GM19455 (cell line): Measurements from ENCODE around the gene RAD51B.

Experiments used
- ATAC-seq: cut with Tn5 transposase; IDR thresholded peaks from one replicate; pipeline ENCODE4 v1.9.1; 2021; ENCODE audit not compliant: unreplicated experiment

The RAD51B gene

DNA sequence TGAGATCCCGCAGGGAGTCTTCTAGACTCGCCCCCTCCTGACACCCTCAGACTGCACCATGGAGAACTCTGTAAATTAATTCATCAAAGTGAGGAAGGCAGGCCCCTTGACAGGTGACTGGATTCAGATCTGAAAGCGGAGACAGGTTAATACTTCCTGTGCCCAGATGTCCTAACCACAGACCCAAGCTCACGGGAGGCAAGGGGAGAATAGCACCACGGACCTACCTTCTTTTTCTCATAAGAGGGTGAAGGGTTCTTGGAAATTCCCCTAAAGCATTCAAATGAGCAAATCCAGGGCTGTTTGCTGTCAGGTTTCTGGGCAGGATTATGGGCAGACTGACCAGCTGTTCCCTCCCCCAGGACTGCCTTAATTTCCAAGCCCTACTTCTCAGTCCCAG lies 803.3 kb downstream of the RAD51B start:
- ATAC-seq = no peak

- ATAC-seq = no peak
These were observed 803.7 kb downstream of the RAD51B start for GRCh38 chr14:68623307-68623706.

DNA sequence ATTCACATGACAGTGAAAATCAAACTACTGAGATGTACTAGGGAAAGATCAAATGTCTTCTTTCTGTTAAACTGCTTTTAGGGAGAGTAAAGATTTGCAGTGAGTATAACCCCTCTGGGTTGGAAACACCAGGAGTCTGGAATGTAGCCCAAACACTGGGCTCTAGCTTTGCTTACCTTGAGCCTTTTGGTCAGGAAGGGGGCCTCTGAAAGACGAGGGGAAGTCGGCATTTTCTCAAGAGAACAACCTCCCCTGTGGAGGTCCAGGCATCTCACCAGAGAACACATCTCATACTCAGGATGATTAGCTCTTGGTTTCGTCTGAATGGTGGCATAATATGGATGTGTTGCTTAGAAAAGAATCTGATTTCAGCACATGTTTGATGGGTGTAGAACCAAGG lies 804.2 kb downstream of the RAD51B start:
- no peak for ATAC-seq

GRCh38 chr14:68624541-68625220 lies 805.1 kb downstream of the RAD51B start:
- no peak for ATAC-seq

DNA sequence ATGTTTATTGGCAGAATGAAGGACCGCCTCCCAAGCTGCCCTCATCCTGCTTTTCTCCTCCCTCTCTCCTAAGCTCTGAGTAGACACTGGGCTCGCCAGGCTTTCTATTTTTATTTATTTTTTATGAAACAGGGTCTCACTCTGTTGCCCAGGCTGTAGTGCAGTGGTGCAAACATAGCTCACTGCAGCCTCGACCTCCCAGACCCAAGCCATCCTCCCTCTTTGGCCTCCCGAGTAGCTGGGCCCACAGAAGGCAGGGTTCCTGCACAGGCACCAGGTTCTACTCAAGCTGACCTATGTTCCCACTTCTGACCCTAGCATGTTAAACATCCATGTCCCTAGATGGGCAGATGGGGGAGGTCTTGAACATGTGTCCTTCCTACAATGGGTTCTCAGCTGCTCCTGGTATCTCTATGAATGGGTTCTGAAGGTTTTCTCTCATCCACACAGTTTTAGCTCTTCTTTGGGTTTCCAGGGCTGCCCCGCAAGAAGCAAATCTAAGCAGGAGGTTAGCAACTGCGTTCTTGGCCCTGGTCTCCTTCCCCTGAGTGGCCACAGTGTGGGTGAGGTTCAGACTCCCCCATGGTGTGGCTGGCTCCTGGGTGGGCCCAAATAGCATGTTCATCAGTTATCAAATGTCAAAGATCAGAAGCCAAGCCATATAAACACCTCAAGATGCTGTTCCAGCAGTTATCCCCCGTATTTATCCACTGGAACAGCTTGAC lies 805.9 kb downstream of the RAD51B start:
- no peak for ATAC-seq

DNA sequence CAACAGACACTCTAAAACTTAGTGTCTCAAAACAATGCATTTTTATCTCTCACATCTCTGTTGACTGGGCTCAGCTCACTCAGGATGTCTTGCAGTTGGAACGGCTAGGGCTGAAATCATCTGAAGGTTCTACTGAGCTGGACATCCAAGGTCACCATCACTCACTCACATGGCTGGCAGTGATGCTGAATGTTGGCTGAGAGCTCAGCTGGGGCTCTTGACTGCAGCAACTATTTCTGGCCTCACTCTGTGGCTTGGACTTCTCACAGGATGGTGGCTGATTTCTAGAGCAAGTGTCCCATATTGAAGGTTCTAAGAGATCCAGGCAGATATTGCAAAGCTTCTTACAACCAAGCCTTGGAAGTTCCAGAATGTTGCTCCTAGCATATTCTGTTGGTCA lies 806.8 kb downstream of the RAD51B start:
- ATAC-seq = no peak

DNA sequence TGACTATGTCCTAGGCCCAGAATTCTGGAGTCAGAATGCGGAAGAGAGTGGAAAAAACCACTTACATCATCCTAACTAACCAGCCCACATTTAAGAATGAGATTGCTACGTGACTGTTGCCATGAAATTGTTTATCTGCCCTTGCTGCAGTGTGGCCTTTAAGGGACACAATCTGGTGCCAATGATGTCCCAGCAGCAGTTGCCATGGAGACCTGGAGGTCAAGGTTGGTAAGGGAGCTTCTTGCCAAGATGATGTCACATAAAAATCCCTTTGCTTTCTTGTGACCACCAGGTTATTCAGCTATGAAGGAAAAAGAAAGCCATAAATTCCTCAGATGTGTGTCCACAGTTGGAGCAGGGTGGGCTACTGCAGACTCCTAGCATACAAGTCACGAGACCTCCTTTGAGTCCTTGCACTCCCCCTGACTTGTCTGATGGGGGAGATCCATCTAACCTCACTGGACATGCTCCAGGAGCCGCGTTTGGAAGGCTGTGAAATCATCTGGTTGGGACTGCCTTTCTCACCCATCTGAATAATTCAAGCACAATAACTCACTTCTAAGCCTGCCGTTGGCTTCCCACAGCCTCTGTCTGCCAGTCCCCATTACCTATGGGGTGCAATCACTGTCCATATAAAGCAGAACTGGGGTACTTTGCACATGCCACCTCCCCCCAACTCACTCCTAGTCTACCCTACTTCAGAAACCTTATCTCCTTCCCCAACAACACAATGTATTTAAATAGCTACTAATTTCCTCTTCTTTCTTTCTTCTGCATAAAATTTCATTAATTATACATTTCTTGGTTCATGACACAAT lies 807.7 kb downstream of the RAD51B start:
- no peak for ATAC-seq

GRCh38 chr14:68627868-68628604 lies 808.5 kb downstream of the RAD51B start:
- no peak for ATAC-seq

DNA sequence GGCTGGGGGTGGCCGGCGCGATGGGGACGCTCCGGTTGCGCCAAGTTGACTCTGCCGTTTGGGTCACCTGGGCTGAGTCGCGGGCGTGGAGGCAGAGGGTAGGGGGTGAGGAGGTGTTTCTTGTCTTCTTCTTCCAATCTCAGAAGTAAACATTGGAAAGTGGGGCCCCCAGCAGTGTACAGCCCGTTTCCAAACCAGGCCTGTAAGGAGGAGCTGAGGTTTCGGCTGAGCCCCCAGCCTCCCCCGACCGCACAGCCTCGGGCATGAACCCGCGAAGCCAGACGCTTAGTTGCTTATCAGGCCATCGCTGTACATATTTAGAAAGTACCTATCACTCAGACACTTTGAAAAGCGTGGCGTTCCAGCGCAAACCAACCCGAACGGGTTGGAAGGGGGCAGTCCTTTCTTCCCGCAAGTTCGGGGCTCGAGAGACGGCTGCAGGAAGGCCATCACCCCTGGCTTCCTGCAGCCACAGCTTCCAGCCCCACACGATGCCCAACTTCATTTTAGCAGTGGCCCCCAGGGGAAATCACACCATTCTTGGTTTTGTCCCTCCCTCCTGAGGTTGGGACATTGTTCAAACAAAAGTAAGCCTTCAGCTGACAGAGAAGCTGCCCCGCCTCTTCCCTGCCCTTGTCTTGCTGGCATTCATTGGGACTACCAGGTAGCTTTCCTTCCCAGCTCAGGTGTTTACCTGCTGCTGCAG lies 809.2 kb downstream of the RAD51B start:
- no peak for ATAC-seq

DNA sequence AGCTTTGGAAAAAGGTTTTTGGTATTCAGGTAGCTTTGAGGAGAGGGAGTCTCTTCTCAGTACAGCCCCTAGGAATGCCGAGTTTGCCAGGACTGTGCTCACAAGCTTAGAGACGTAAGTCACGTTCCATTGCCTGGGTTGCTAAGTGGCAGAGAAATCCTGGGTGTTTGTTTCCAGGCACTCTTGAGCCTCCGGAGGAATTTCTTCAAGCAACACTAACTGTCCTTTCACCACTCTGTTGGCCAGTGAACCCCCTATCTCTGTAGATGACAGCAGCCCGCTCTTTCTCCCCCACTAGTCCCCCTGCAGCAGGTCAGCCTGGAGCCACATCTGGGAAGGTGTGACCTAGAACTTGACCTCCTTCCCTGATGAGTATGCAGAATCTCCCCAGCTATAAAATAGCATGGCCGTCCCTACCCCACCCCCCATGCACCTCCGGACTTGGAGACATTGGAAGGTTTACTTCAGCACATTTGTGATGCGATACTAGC lies 810.5 kb downstream of the RAD51B start:
- no peak for ATAC-seq

- ATAC-seq = no peak
These were observed 811.2 kb downstream of the RAD51B start for GRCh38 chr14:68630611-68631393.

DNA sequence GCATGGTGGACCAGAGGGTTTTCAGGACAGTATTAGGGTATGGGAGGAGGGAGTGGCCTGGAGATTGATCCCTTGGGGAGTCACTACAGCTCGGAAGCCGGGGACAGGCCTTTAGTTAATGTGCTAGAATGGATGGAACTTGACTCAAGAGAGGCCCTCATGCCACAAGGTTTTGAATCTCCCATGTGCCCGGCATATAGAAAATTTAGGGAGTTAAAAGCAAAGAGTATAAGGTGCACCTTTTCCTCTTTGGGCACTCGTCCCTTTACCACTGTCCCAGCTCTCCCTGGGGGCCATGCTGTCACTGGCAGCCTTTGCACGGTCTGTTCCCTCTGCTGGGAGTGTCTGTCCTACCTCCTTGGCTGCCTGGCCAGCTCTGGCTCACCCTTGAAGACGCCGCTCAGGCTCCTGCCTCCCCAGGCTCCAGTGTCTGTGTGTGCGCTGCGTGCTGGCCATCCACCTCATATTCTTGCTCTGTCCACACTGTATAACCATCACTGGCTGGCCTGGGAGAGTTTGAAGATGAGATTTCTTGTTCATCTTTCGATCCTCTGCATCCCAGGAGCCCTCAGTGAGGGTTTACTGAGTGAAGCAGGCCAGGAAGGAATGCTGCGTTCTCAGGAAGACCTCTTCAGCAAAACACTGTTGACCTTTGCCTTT lies 811.9 kb downstream of the RAD51B start:
- no peak for ATAC-seq

GRCh38 chr14:68632054-68632895 lies 812.7 kb downstream of the RAD51B start:
- ATAC-seq = no peak

DNA sequence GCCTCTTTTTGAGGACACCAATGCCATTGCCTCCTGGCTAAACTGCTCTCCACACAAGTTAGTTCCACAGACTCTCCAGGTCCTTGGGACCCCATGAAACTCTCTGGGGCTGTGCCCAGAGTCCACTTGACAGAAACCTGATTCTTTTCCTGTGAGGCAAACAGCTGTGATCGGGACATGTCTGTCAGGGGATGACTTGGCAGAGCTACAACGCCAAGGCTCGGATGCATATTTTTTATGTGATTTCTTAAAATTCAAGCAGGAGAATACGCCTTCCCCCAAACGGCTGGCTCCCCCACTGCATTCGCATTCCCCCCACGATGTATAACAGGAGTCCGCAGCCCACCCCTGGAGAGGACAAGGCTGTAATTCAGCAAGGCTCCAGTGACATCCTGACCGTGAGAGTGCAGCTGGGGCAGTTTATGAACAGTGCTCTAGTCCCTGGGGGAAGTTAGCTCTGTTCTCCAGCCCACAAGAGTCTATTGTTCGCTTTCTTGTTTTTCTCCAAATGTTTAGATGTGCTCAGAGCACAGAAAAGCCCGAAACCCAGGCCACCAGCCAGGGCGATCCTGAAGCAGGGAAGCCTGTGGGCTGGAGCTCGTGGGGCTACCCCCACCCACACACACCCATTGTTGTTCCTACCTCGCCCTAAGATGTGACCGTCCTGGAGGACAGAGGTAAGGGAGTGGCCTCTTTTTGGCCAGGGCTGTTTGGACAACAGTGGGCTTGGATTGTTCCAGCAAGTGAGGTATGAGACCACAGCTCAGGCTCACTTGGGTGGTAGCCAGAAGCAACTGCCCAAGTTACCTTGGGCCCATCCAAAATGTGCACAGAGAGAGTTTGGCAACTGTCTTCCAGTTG lies 813.8 kb downstream of the RAD51B start:
- no peak for ATAC-seq

- no peak for ATAC-seq
These were observed 814.8 kb downstream of the RAD51B start for GRCh38 chr14:68634332-68634731.

DNA sequence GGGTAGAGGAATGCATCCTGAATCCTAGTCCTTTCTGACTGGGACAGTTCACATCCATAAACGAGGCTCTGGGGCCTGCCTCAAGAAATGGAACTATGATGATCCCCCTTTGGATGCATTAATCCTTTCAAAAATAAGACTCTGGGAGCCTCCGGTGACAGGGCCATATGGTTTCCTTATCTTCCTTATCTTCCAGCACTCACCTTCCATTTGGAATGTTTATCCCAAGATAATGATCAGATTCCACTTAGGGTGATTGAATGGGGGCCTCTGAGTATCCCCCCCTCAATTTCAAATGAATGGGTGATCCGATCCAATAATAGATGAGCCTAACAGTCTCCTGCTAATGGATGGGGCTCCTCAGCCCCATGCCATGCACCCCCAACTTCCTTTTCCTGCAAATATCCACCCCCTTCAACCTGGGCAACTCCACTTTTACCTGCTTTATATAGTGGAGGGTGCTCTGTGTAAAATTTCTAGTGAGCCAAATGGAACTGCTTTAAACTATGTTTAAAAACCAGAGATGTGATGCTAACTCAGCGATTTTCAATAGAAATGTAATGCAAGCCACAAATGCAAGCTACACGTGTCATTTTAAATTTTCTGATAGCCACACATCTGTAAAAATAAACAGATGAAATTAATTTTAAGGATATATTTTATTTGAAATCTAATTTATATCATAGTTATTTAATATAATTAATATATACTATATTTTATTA lies 815.5 kb downstream of the RAD51B start:
- ATAC-seq = no peak

DNA sequence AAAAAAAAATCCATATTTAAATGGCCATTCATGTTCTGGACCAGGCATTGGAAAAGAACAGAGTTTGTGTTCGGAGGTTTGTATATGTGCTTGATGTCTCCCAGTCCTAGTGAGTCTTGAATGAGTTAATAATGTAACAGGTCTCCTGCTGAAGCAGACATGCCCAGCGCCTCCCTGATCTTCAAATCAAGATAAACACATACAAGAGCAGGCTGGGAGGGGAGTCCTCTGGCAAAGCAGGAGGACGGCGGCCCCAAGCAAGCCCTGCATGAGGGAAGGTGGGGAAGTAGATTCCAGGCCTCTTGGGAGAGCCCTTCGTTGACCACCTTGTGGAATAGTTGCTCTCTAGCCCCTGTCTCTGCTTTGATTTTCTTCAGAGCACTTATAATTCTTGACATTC lies 817.0 kb downstream of the RAD51B start:
- no peak for ATAC-seq
